Omental fat pad (tissue), 4 donors: ENCODE measurements around the gene ZNF432. TPM values are rescaled to one million over a fixed set of nuclear protein-coding genes. Genes with fewer than 3 reads are reported as not detected.

Experiments
- ATAC-seq: fragments of 150-250 bp; one replicate; pipeline ENCODE4 v1.9.1; 2016; ENCODE audit warnings: mild to moderate bottlenecking, moderate library complexity; ENCODE audit not compliant: low FRiP score
- DNase-seq: peaks from one replicate; pipeline ENCODE4 v3.0.0-alpha.2; 2019; ENCODE audit warnings: low spot score
- CTCF ChIP-seq, 3 donors: fragments of 450-650 bp; IDR thresholded peaks; one replicate each; pipeline ENCODE4 v1.5.1; 2016 to 2017; ENCODE audit warnings: antibody characterized with exemption in 3 of 3, mild to moderate bottlenecking in 3 of 3, moderate library complexity in 2 of 3
- total RNA-seq, 4 donors: library from RNA; depleted of rRNA; stranded (reverse); fragments of >200 nt; gene quantifications; one replicate each; pipeline ENCODE4 v1.1.0, GENCODE V29; 2016

Gene ZNF432
- total RNA-seq, 4 donors from 2014 or later: 7.3 to 15.3 (median 11.7) TPM

- no peak for TF ChIP-seq CTCF (IDR thresholded peaks at IDR 0.05)
- DNase-seq (no peak), ATAC-seq (no peak)
These were observed 41.2 kb downstream of the ZNF432 start for GRCh38 chr19:52007451-52007805.

- no peak for DNase-seq
- no peak for ATAC-seq
- no peak for TF ChIP-seq CTCF (IDR thresholded peaks at IDR 0.05)
These were observed 54.5 kb downstream of the ZNF432 start for GRCh38 chr19:51994048-51994644.

- ATAC-seq (no peak), DNase-seq (no peak)
- no peak for TF ChIP-seq CTCF (IDR thresholded peaks at IDR 0.05)
These were observed 55.2 kb downstream of the ZNF432 start for GRCh38 chr19:51993422-51993821.

GRCh38 chr19:51986309-51987291 is 62.0 kb downstream of the ZNF432 start, which contains the start of gene ZNF350:
TSS of gene ZNF350 (minus strand) at chr19:51986840. CDS start at chr19:51974360, 12,480 bp downstream.
- TF ChIP-seq CTCF (IDR thresholded peaks at IDR 0.05): no peak
- peak; percentile 93 for ATAC-seq
- peak; percentile 92 for DNase-seq

GRCh38 chr19:51983361-51983760 is 65.3 kb downstream of the ZNF432 start:
- DNase-seq (no peak), ATAC-seq (no peak)
- no peak for TF ChIP-seq CTCF (IDR thresholded peaks at IDR 0.05)

Other genes with a start within 250 kb of the ZNF432 start
- gene ZNF577, start 160.9 kb downstream of the ZNF432 start, total RNA-seq: 10 to 100 TPM; 10.4 to 26.6 (median 12.5) TPM
- gene ZNF649, start 143.8 kb downstream of the ZNF432 start, total RNA-seq: 10 to 100 TPM in 2 of 4 donors, 1 to 10 TPM in 2; 8.2 to 13.3 (median 10.6) TPM
- 1 to 10 TPM; 2.7 to 9.0 (median 6.1) TPM for gene ZNF613, start 121.4 kb downstream of the ZNF432 start, total RNA-seq
- 10 to 100 TPM in 1 of 4 donors, 1 to 10 TPM in 3; 8.3 to 15.4 (median 8.7) TPM for gene ZNF350, start 62.0 kb downstream of the ZNF432 start, total RNA-seq
- gene ZNF615, start 40.6 kb downstream of the ZNF432 start, total RNA-seq: 10 to 100 TPM in 1 of 4 donors, 1 to 10 TPM in 3; 7.0 to 12.8 (median 8.6) TPM
- gene ZNF614, start 20.5 kb downstream of the ZNF432 start, total RNA-seq: 10 to 100 TPM in 1 of 4 donors, 1 to 10 TPM in 3; 6.8 to 12.7 (median 8.3) TPM
- gene ZNF841, start 46.9 kb upstream of the ZNF432 start, total RNA-seq: 10 to 100 TPM; 11.2 to 32.9 (median 21.8) TPM
- gene ZNF616, start 91.1 kb upstream of the ZNF432 start, total RNA-seq: 1 to 10 TPM; 3.0 to 7.1 (median 6.1) TPM
- gene ZNF836, start 122.8 kb upstream of the ZNF432 start, total RNA-seq: 10 to 100 TPM in 1 of 4 donors, 1 to 10 TPM in 3; 5.8 to 15.1 (median 7.3) TPM
- 100 to 1,000 TPM; 141 to 162 (median 156) TPM for gene PPP2R1A, start 141.2 kb upstream of the ZNF432 start, total RNA-seq
- gene ZNF766, start 220.7 kb upstream of the ZNF432 start, total RNA-seq: 10 to 100 TPM in 1 of 4 donors, 1 to 10 TPM in 3; 5.7 to 21.8 (median 8.3) TPM
- 10 to 100 TPM in 1 of 4 donors, 1 to 10 TPM in 3; 4.9 to 12.9 (median 7.4) TPM for gene ZNF480, start 248.3 kb upstream of the ZNF432 start, total RNA-seq